Thymus (tissue), 11 donors: Measurements from ENCODE around the gene ERBB4. TPM values are rescaled to one million over a fixed set of nuclear protein-coding genes. Genes with fewer than 3 reads are reported as not detected.
"Not testable (repeated sequence)": the region's sequence is repeated elsewhere in the genome, so short reads cannot be mapped to it uniquely, and the experiment has no call there.

Experiments
- DNase-seq, 9 donors: peaks; one replicate each; pipeline ENCODE4 v3.0.0-alpha.2; 2013; ENCODE audit warnings: low spot score in 9 of 9, low read depth in 6 of 9, missing footprints in 1 of 9
- H3K27ac ChIP-seq, 2 donors: one replicate each; pipeline ENCODE4 v1.5.1; 2013; ENCODE audit warnings: control low read depth in 1 of 2, low read depth in 1 of 2, low read length in 1 of 2, mild to moderate bottlenecking in 1 of 2, moderate library complexity in 1 of 2
- H3K27me3 ChIP-seq, 2 donors: one replicate each; pipeline ENCODE4 v1.5.1; 2013; ENCODE audit warnings: low read length in 1 of 2; ENCODE audit not compliant: control insufficient read depth in 2 of 2, insufficient read depth in 1 of 2
- H3K36me3 ChIP-seq, 2 donors: one replicate each; pipeline ENCODE4 v1.5.1; 2013; ENCODE audit warnings: low read length in 1 of 2, mild to moderate bottlenecking in 1 of 2, moderate library complexity in 1 of 2; ENCODE audit not compliant: control insufficient read depth in 2 of 2, insufficient read depth in 2 of 2
- H3K4me1 ChIP-seq, 2 donors: one replicate each; pipeline ENCODE4 v1.5.1; 2013; ENCODE audit warnings: low read length in 2 of 2; ENCODE audit not compliant: control insufficient read depth in 2 of 2, insufficient read depth in 2 of 2
- H3K4me3 ChIP-seq, 2 donors: one replicate each; pipeline ENCODE4 v1.5.1; 2013; ENCODE audit warnings: low read length in 2 of 2, control low read depth in 1 of 2, mild to moderate bottlenecking in 1 of 2
- H3K9me3 ChIP-seq, 2 donors: one replicate each; pipeline ENCODE4 v1.5.1; 2013; ENCODE audit warnings: low read length in 1 of 2, mild to moderate bottlenecking in 1 of 2; ENCODE audit not compliant: control insufficient read depth in 2 of 2, insufficient read depth in 1 of 2
- WGBS: extraction: QIAGEN DNeasy Blood & Tissue Kit; methylation state at CpG from one replicate; pipeline ENCODE4 v1.1.7; 2013; 5-methylcytosine and 5-hydroxymethylcytosine counted together
- polyA plus RNA-seq: library from polyadenylated mRNA; stranded (reverse); fragments of 200-250 nt; gene quantifications from one replicate; pipeline ENCODE4 v1.2.3, GENCODE V29; 2013
- total RNA-seq: library from RNA; stranded (reverse); fragments of 120-200 nt; gene quantifications from one replicate; pipeline ENCODE4 v1.2.4, GENCODE V29; 2013
- donor health status: healthy.

Gene ERBB4
- total and polyA plus RNA-seq, 2 donors: 0.16 to 0.19 TPM

GRCh38 chr2:212013626-212014025, 525.0 kb downstream of the ERBB4 start:
- WGBS: 81% methylated on average over 2 of the region's 2 CpGs

DNA sequence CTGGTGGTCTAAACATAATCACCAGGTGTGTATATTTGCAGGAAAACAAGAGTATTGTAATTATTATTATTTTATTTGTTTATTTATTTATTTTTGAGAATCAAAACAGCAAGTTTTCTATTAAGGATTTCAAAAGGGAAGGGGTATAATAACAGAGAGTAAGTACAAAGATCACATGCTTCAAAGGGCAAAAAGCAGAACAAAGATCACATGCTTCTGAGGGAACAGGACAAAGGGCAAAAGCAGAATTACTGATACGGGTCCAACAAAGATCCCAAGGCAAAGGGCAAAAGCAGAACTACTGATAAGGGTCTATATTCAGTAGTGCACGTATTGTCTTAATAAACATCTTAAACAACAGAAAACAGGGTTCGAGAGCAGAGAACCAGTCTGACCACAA, 528.3 kb downstream of the ERBB4 start:
- H3K27ac ChIP-seq, H3K4me3 ChIP-seq, H3K4me1 ChIP-seq, H3K27me3 ChIP-seq, DNase-seq, H3K9me3 ChIP-seq, H3K36me3 ChIP-seq: not testable (repeated sequence)
- 71% methylated on average over 3 of the region's 3 CpGs for WGBS

More at GRCh38 chr2:212013626-212014025, 525.0 kb downstream of the ERBB4 start:
- H3K4me3 ChIP-seq: no peak overlapping the region
- no peaks in the 10 kb centered on the region for H3K36me3 ChIP-seq
- peaks cover 0 to 4% of the 10 kb centered on the region in 2 donors for H3K9me3 ChIP-seq
- no peak overlapping the region for H3K27ac ChIP-seq
- no peaks in the 10 kb centered on the region for H3K4me1 ChIP-seq
- H3K27me3 ChIP-seq: no peaks in the 10 kb centered on the region
- no peak for DNase-seq

DNA sequence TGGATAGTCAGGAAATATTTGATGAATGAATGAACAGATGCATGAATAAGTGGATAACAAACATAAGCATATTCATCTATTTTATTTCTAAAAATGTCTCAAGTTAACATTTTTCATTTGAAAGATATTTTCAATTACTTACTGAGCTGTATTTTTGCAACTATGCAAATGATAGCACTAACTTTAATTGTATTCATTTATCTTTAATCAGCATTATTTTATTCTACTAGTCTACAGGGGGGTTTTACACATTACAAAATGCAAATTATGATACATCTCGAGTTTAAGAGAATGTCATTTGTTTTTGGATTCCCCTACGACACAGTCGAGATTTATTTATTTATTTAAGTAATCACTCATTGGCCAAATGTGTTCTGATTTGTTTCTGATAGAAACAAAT, 530.6 kb downstream of the ERBB4 start:
- WGBS: 87% methylated on average over 3 of the region's 3 CpGs
- H3K27ac ChIP-seq: no peak overlapping the region
- DNase-seq: no peak
- no peaks in the 10 kb centered on the region for H3K27me3 ChIP-seq
- no peaks in the 10 kb centered on the region for H3K36me3 ChIP-seq
- H3K4me3 ChIP-seq: no peak overlapping the region
- H3K9me3 ChIP-seq: peaks cover 0 to 4% of the 10 kb centered on the region in 2 donors
- no peaks in the 10 kb centered on the region for H3K4me1 ChIP-seq

- DNase-seq: peak in 2 of 9 donors; percentile 20 to 28
- Histone ChIP-seq H3K9me3 (no peaks in the 10 kb centered on the region), H3K4me3 (no peak overlapping the region), H3K27me3 (no peaks in the 10 kb centered on the region), H3K27ac (no peak overlapping the region), H3K4me1 (no peaks in the 10 kb centered on the region), H3K36me3 (no peaks in the 10 kb centered on the region)
- 28% methylated on average over 6 of the region's 6 CpGs for WGBS
Measured at GRCh38 chr2:212005085-212005671, 533.4 kb downstream of the ERBB4 start.

- Histone ChIP-seq H3K9me3 (no peaks in the 10 kb centered on the region), H3K4me1 (no peaks in the 10 kb centered on the region), H3K27me3 (no peaks in the 10 kb centered on the region), H3K27ac (no peak overlapping the region), H3K4me3 (no peak overlapping the region), H3K36me3 (no peaks in the 10 kb centered on the region)
- 55% methylated on average over 1 of the region's 1 CpG for WGBS
- no peak for DNase-seq
Measured at GRCh38 chr2:212001325-212001724, 537.3 kb downstream of the ERBB4 start.

DNA sequence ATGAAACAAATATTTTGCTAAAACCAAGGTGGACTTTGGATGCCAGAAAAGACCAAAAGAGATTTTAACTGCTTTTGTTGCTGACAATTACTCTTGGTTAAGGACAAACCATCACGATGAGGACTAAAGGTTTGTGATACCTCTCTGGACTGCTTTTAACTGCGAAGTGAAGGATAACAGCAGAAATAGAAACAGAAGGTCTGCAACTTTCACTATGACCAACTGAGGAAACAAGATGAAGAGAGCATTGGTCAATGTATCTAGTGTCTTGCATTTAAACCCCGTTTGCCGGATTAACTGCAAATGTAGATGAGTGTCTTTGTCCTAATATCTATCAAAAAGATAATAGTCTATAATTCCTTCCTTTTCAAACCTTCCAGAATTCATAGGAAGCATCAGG, 541.7 kb downstream of the ERBB4 start:
- no peak for DNase-seq
- no peak overlapping the region for H3K27ac ChIP-seq
- 68% methylated on average over 4 of the region's 4 CpGs for WGBS
- no peaks in the 10 kb centered on the region for H3K36me3 ChIP-seq
- no peaks in the 10 kb centered on the region for H3K27me3 ChIP-seq
- H3K4me3 ChIP-seq: no peak overlapping the region
- H3K4me1 ChIP-seq: no peaks in the 10 kb centered on the region
- H3K9me3 ChIP-seq: no peaks in the 10 kb centered on the region

- WGBS: 85% methylated on average over 2 of the region's 2 CpGs
- H3K36me3 ChIP-seq: no peaks in the 10 kb centered on the region
- H3K27ac ChIP-seq: no peak overlapping the region
- H3K9me3 ChIP-seq: no peaks in the 10 kb centered on the region
- H3K4me1 ChIP-seq: no peaks in the 10 kb centered on the region
- no peak overlapping the region for H3K4me3 ChIP-seq
- DNase-seq: no peak
- H3K27me3 ChIP-seq: no peaks in the 10 kb centered on the region
Measured at GRCh38 chr2:211994806-211995205, 543.8 kb downstream of the ERBB4 start.

- Histone ChIP-seq H3K27me3 (no peaks in the 10 kb centered on the region), H3K4me3 (no peak overlapping the region), H3K9me3 (no peaks in the 10 kb centered on the region), H3K4me1 (no peaks in the 10 kb centered on the region), H3K36me3 (no peaks in the 10 kb centered on the region), H3K27ac (no peak overlapping the region)
- WGBS: 92% methylated on average over 1 of the region's 1 CpG
- DNase-seq: no peak
Measured at GRCh38 chr2:211990335-211990734, 548.3 kb downstream of the ERBB4 start.

DNA sequence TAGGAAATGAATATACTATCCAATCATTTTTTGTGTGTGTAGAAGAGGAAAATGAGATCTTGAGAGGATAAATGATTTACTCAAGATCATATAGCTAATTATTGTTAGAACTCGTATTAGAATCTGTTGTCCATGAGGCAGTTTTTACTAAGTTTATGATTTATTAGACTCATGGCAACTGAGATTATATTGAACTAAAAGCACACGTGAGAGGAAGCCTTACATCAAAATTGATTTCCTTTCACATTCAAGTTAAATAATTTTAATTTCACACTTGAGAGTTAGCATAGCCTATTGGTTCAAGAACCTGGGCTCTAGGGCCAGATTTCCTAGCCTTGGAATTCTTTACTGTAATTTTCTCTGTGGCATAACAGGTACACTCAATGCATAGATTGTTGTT, 552.3 kb downstream of the ERBB4 start:
- 57% methylated on average over 2 of the region's 2 CpGs for WGBS

DNA sequence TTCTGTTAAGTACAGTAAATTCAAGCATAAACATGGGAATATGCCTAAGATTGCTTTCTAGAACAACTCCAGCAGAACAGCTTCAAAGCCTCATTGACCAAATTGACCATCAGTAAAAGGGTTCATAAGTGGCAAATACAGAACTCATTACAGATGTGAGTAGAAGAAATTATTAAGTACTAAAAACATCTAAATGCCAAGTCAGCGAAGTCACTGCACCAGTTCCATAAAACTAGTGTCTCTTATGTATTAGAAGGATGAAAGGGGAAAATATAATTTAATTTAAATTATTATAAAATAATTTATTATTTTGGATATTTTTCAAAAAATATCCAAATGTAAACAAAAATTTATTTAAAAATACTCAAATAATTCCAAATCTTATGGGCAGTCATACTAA, 553.2 kb downstream of the ERBB4 start:
- DNase-seq: no peak
- Histone ChIP-seq H3K27ac (no peak overlapping the region), H3K4me1 (no peaks in the 10 kb centered on the region), H3K27me3 (no peaks in the 10 kb centered on the region), H3K4me3 (no peak overlapping the region), H3K9me3 (no peaks in the 10 kb centered on the region), H3K36me3 (no peaks in the 10 kb centered on the region)
- WGBS: 95% methylated on average over 1 of the region's 1 CpG

More for the DNA sequence above, 552.3 kb downstream of the ERBB4 start:
- Histone ChIP-seq H3K36me3 (no peaks in the 10 kb centered on the region), H3K27me3 (no peaks in the 10 kb centered on the region), H3K4me1 (no peaks in the 10 kb centered on the region), H3K9me3 (no peaks in the 10 kb centered on the region), H3K27ac (no peak overlapping the region), H3K4me3 (no peak overlapping the region)
- no peak for DNase-seq
